Naive thymus-derived CD4-positive, alpha-beta T cell (primary cell): ENCODE results near the gene PEX19. TPM values are rescaled to one million over a fixed set of nuclear protein-coding genes. Genes with fewer than 3 reads are reported as not detected.

Experiments used
- ATAC-seq: fragments of 150-1000 bp; cut with Tn5 transposase; 2 replicates; pipeline ENCODE4 v1.10.0; 2021; ENCODE audit warnings: mild to moderate bottlenecking, moderate library complexity
- CTCF ChIA-PET: fragments of 350-600 bp; sonication (Branson Sonifier 250); formaldehyde crosslinking; loops from one replicate; lab custom pipeline; 2021; ENCODE audit warnings: antibody characterized with exemption; lab: Charles Lee
- POLR2A ChIA-PET: fragments of 350-600 bp; sonication (Branson Sonifier 250); formaldehyde crosslinking; loops from one replicate; lab custom pipeline; 2021; ENCODE audit warnings: antibody characterized with exemption, inconsistent platforms; lab: Charles Lee
- DNase-seq, 9 donors: peaks; one replicate each; pipeline versions ENCODE4 v3.0.0 to v3.0.0-alpha.2; 2020 to 2022; ENCODE audit warnings: mixed read lengths in 1 of 9
- H3K27ac ChIP-seq: one replicate; pipeline ENCODE4 v1.7.0; 2013; ENCODE audit warnings: mild to moderate bottlenecking, low read depth, low read length, moderate library complexity
- H3K27me3 ChIP-seq, 2 donors: one replicate each; pipeline ENCODE4 v1.7.0; 2013; ENCODE audit warnings: low read length in 2 of 2, mild to moderate bottlenecking in 2 of 2, moderate library complexity in 2 of 2; ENCODE audit not compliant: control insufficient read depth in 2 of 2, insufficient read depth in 2 of 2
- H3K36me3 ChIP-seq, 3 experiments: 1 replicate in 2 of 3; 2 replicates in 1 of 3; pipeline ENCODE4 v1.7.0; 2013; ENCODE audit warnings: low read length in 3 of 3, mild to moderate bottlenecking in 3 of 3, moderate library complexity in 1 of 3; ENCODE audit not compliant: insufficient read depth in 3 of 3, control insufficient read depth in 2 of 3
- H3K4me1 ChIP-seq, 2 donors: one replicate each; pipeline ENCODE4 v1.7.0; 2013; ENCODE audit warnings: low read length in 2 of 2, mild to moderate bottlenecking in 2 of 2, moderate library complexity in 1 of 2; ENCODE audit not compliant: control insufficient read depth in 2 of 2, insufficient read depth in 2 of 2
- H3K4me3 ChIP-seq: 2 replicates; pipeline ENCODE4 v1.7.0; 2013; ENCODE audit warnings: mild to moderate bottlenecking, low read length
- H3K9me3 ChIP-seq, 3 experiments: 1 replicate in 2 of 3; 2 replicates in 1 of 3; pipeline ENCODE4 v1.7.0; 2013; ENCODE audit warnings: low read length in 3 of 3; ENCODE audit not compliant: control insufficient read depth in 2 of 3
- H3K27ac Mint-ChIP-seq, 9 donors: one replicate each; pipeline ENCODE4 v1.8.0; 2020 to 2022; ENCODE audit warnings: mixed read lengths in 9 of 9, mild to moderate bottlenecking in 8 of 9, moderate library complexity in 5 of 9, inconsistent platforms in 2 of 9
- H3K27me3 Mint-ChIP-seq, 5 donors: one replicate each; pipeline ENCODE4 v1.8.0; 2021 to 2022; ENCODE audit warnings: mixed read lengths in 5 of 5, mild to moderate bottlenecking in 1 of 5
- H3K36me3 Mint-ChIP-seq, 5 donors: one replicate each; pipeline ENCODE4 v1.8.0; 2020 to 2022; ENCODE audit warnings: mixed read lengths in 5 of 5, mild to moderate bottlenecking in 3 of 5, inconsistent platforms in 1 of 5
- H3K4me1 Mint-ChIP-seq, 7 donors: one replicate each; pipeline ENCODE4 v1.8.0; 2020 to 2022; ENCODE audit warnings: mixed read lengths in 7 of 7, mild to moderate bottlenecking in 3 of 7, inconsistent platforms in 1 of 7
- H3K4me3 Mint-ChIP-seq, 10 donors: one replicate each; pipeline ENCODE4 v1.8.0; 2020 to 2022; ENCODE audit warnings: mild to moderate bottlenecking in 10 of 10, mixed read lengths in 10 of 10, moderate library complexity in 6 of 10, inconsistent platforms in 2 of 10
- H3K9me3 Mint-ChIP-seq, 11 donors: one replicate each; pipeline ENCODE4 v1.8.0; 2020 to 2022; ENCODE audit warnings: mixed read lengths in 11 of 11, mild to moderate bottlenecking in 4 of 11, inconsistent platforms in 1 of 11, moderate library complexity in 1 of 11
- intact Hi-C, 2 donors: fragments of 100-400 bp; cut with micrococcal nuclease; formaldehyde crosslinking; loops; one replicate each; pipeline ENCODE4 v1.15.1; 2023
- polyA plus RNA-seq, 2 donors: library from polyadenylated mRNA; unstranded; fragments of 300-500 nt; fragmentation: Illumina TruSeq; gene quantifications; one replicate each; pipeline ENCODE4 v1.2.3, GENCODE V29; 2021
- total RNA-seq, 6 experiments: library from RNA in 5 of 6; stranded (reverse) in 5 of 6; gene quantifications; 1 replicate in 5 of 6; 2 replicates in 1 of 6; pipeline ENCODE4 v1.2.3 and lab custom pipeline; 2021 to 2026

The PEX19 gene
- total and polyA plus RNA-seq, 7 experiments from 2014 or later, result 37.9 to 66.1 (median 55.6) TPM

- Histone ChIP-seq H3K27me3 (no peaks in the 10 kb centered on the region), H3K9me3 (no peaks in the 10 kb centered on the region), H3K4me3 (no peak overlapping the region), H3K27ac (peak overlapping the region; percentile 6), H3K36me3 (no peaks in the 10 kb centered on the region), H3K4me1 (no peaks in the 10 kb centered on the region)
- DNase-seq, result peak in 8 of 9 donors; percentile 43 to 70 (median 60)
- ChIA-PET CTCF (interaction anchor here (0.5 to 3.8 kb wide), 25 partner anchors 10 to 398 kb away, joined by 3 to 26 read pairs (median 4); partner anchors contain the start of gene DCAF8), POLR2A (interaction anchor here (0.6 to 4.0 kb wide), 8 partner anchors 8 to 1475 kb away, joined by 3 to 33 read pairs (median 3); partner anchors contain the start of genes DCAF8 and PEX19)
- H3K27ac Mint-ChIP-seq, result peak overlapping the region in 7 of 9 donors; percentile 46 to 80 (median 62)
- H3K4me1 Mint-ChIP-seq, result peaks cover 6 to 34% (median 30%) of the 10 kb centered on the region in 7 donors
- no peak overlapping the region for H3K4me3 Mint-ChIP-seq
- H3K9me3 Mint-ChIP-seq, result no peaks in the 10 kb centered on the region
- peak; percentile 99 for ATAC-seq
- no peaks in the 10 kb centered on the region for H3K27me3 Mint-ChIP-seq
- intact Hi-C loops, result loop anchor here (1.0 to 2.0 kb wide), 5 partner anchors 39 to 167 kb away; no protein-coding TSS in a partner anchor
- peaks cover 0 to 15% (median 8%) of the 10 kb centered on the region in 5 donors for H3K36me3 Mint-ChIP-seq
Measured at GRCh38 chr1:160251687-160252526, 33.0 kb downstream of the PEX19 start.

DNA sequence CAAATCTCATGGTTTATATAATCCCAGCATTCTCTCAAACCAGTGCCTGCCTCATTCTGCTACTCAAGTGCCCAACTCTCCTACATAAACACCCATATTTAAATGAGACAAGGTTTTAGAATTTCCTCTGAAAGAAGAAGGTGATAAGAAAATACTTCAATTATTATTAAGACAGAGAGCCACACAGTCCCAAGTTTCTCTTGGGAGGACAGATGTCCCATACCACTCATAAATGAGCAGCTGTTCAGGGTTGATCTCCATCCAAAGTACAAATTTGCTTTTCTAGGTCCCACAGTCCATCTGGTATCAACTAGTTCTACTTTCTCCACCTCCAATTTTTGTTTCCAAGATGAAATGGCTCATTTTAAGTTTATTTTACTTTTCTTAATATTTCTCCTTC lies 33.9 kb downstream of the PEX19 start:
- POLR2A ChIA-PET, result interaction anchor here (0.9 to 4.0 kb wide), 2 partner anchors 11 to 1476 kb away, joined by 3 to 33 read pairs; partner anchors contain the start of gene DCAF8

GRCh38 chr1:160247053-160247452 lies 37.9 kb downstream of the PEX19 start:
- DNase-seq, result no peak
- peaks cover 6 to 52% (median 34%) of the 10 kb centered on the region in 7 donors for H3K4me1 Mint-ChIP-seq
- H3K27ac Mint-ChIP-seq, result no peak overlapping the region
- Histone ChIP-seq H3K4me3 (no peak overlapping the region), H3K36me3 (peaks cover 0 to 18% (median 0%) of the 10 kb centered on the region in 3 experiments), H3K9me3 (no peaks in the 10 kb centered on the region), H3K4me1 (no peaks in the 10 kb centered on the region), H3K27me3 (no peaks in the 10 kb centered on the region), H3K27ac (no peak overlapping the region)
- H3K36me3 Mint-ChIP-seq, result peaks cover 0 to 21% (median 8%) of the 10 kb centered on the region in 5 donors
- ATAC-seq, result no peak
- intact Hi-C loops, result no loop called here
- H3K9me3 Mint-ChIP-seq, result no peaks in the 10 kb centered on the region
- CTCF ChIA-PET, result no interaction called here
- H3K4me3 Mint-ChIP-seq, result no peak overlapping the region
- H3K27me3 Mint-ChIP-seq, result no peaks in the 10 kb centered on the region
- POLR2A ChIA-PET, result interaction anchor here (1.2 to 1.4 kb wide), 2 partner anchors 13 to 15 kb away, joined by 3 to 4 read pairs; partner anchors contain the start of gene DCAF8

More for the DNA sequence above, 33.9 kb downstream of the PEX19 start:
- no peaks in the 10 kb centered on the region for H3K9me3 ChIP-seq
- no peak overlapping the region for H3K4me3 ChIP-seq
- intact Hi-C loops, result loop anchor here in 1 of 2 donors (2.0 kb wide), 1 partner anchor 40 kb away; no protein-coding TSS in a partner anchor
- no peaks in the 10 kb centered on the region for H3K27me3 ChIP-seq
- no peaks in the 10 kb centered on the region for H3K4me1 ChIP-seq
- H3K27ac Mint-ChIP-seq, result peak overlapping the region in 5 of 9 donors; percentile 18 to 65 (median 31)
- peaks cover 0 to 15% (median 8%) of the 10 kb centered on the region in 5 donors for H3K36me3 Mint-ChIP-seq
- CTCF ChIA-PET, result interaction anchor here (0.7 to 3.8 kb wide), 10 partner anchors 10 to 586 kb away, joined by 3 to 26 read pairs (median 11); partner anchors contain the start of gene DCAF8
- no peaks in the 10 kb centered on the region for H3K36me3 ChIP-seq
- ATAC-seq (no peak), DNase-seq (no peak)
- H3K27ac ChIP-seq, result no peak overlapping the region
- no peaks in the 10 kb centered on the region for H3K27me3 Mint-ChIP-seq
- H3K9me3 Mint-ChIP-seq, result no peaks in the 10 kb centered on the region
- peaks cover 6 to 35% (median 25%) of the 10 kb centered on the region in 7 donors for H3K4me1 Mint-ChIP-seq
- H3K4me3 Mint-ChIP-seq, result no peak overlapping the region

- ATAC-seq, result no peak
- peaks cover 0 to 27% (median 14%) of the 10 kb centered on the region in 5 donors for H3K36me3 Mint-ChIP-seq
- ChIA-PET CTCF (no interaction called here), POLR2A (interaction anchor here (1.4 to 2.1 kb wide), 3 partner anchors 11 to 39 kb away, joined by 4 to 11 read pairs (median 4); partner anchors contain the start of gene PEX19)
- Histone ChIP-seq H3K36me3 (peaks cover 0 to 26% (median 0%) of the 10 kb centered on the region in 3 experiments), H3K27ac (no peak overlapping the region), H3K9me3 (no peaks in the 10 kb centered on the region), H3K27me3 (no peaks in the 10 kb centered on the region), H3K4me1 (no peaks in the 10 kb centered on the region), H3K4me3 (no peak overlapping the region)
- intact Hi-C loops, result no loop called here
- no peaks in the 10 kb centered on the region for H3K9me3 Mint-ChIP-seq
- no peak for DNase-seq
- peaks cover 3 to 44% (median 25%) of the 10 kb centered on the region in 7 donors for H3K4me1 Mint-ChIP-seq
- H3K4me3 Mint-ChIP-seq, result no peak overlapping the region
- peak overlapping the region in 1 of 9 donors; percentile 69 for H3K27ac Mint-ChIP-seq
- no peaks in the 10 kb centered on the region for H3K27me3 Mint-ChIP-seq
Measured at GRCh38 chr1:160245434-160245833, 39.5 kb downstream of the PEX19 start.

DNA sequence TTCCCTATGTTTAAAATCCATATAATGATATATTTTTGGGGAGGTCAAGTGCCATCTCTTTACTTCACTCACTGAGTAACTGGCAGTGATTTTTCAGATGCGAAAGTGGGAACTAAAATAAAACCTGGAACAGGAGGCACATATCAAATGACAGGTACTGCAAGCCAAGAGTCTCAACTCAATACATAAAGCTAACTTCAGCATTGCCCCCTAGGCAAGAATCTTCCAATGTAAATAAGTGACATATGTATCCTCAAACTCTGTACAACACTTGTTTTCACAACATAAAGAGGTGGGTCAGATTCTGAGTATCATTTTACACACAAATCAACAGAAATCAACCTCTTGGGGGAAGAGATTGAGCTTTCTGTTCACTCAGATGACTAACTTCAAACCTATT lies 40.7 kb downstream of the PEX19 start:
- ATAC-seq (no peak), DNase-seq (no peak)
- Histone ChIP-seq H3K27me3 (no peaks in the 10 kb centered on the region), H3K4me3 (no peak overlapping the region), H3K4me1 (no peaks in the 10 kb centered on the region), H3K9me3 (no peaks in the 10 kb centered on the region), H3K27ac (no peak overlapping the region), H3K36me3 (peaks cover 0 to 39% (median 9%) of the 10 kb centered on the region in 3 experiments)
- Mint-ChIP-seq H3K36me3 (peaks cover 6 to 35% (median 26%) of the 10 kb centered on the region in 5 donors), H3K27me3 (no peaks in the 10 kb centered on the region), H3K4me3 (no peak overlapping the region), H3K4me1 (peaks cover 0 to 40% (median 21%) of the 10 kb centered on the region in 7 donors), H3K9me3 (no peaks in the 10 kb centered on the region), H3K27ac (no peak overlapping the region)
- ChIA-PET POLR2A (interaction anchor here (0.6 to 2.1 kb wide), 5 partner anchors 13 to 40 kb away, joined by 4 to 11 read pairs (median 5); partner anchors contain the start of genes DCAF8 and PEX19), CTCF (interaction anchor here (2.7 kb wide), 1 partner anchor 47 kb away, joined by 9 read pairs; no protein-coding TSS in a partner anchor)
- intact Hi-C loops, result no loop called here

GRCh38 chr1:160243767-160244166 lies 41.2 kb downstream of the PEX19 start:
- Mint-ChIP-seq H3K4me1 (peaks cover 0 to 43% (median 21%) of the 10 kb centered on the region in 7 donors), H3K27me3 (no peaks in the 10 kb centered on the region), H3K36me3 (peaks cover 6 to 39% (median 31%) of the 10 kb centered on the region in 5 donors), H3K9me3 (no peaks in the 10 kb centered on the region), H3K4me3 (no peak overlapping the region), H3K27ac (peak overlapping the region in 3 of 9 donors; percentile 1 to 66 (median 65))
- Histone ChIP-seq H3K27me3 (no peaks in the 10 kb centered on the region), H3K9me3 (no peaks in the 10 kb centered on the region), H3K4me3 (no peak overlapping the region), H3K36me3 (peaks cover 2 to 42% (median 11%) of the 10 kb centered on the region in 3 experiments), H3K27ac (no peak overlapping the region), H3K4me1 (no peaks in the 10 kb centered on the region)
- ChIA-PET CTCF (interaction anchor here (0.5 to 5.1 kb wide), 3 partner anchors 8 to 101 kb away, joined by 7 to 23 read pairs (median 9); no protein-coding TSS in a partner anchor), POLR2A (interaction anchor here (0.6 to 2.1 kb wide), 5 partner anchors 8 to 41 kb away, joined by 3 to 11 read pairs (median 5); partner anchors contain the start of genes DCAF8 and PEX19)
- intact Hi-C loops, result no loop called here
- DNase-seq (no peak), ATAC-seq (no peak)
